HEK293 (cell line): ENCODE data around the gene GPR63.

ENCODE experiments used
- CTCF ChIA-PET: fragments of 350-600 bp; formaldehyde crosslinking; extraction: SDS; loops from one replicate; lab custom pipeline; 2021; ENCODE audit warnings: antibody characterized with exemption; lab: Yijun Ruan, JAX
- POLR2A ChIA-PET: fragments of 300-600 bp; formaldehyde crosslinking; extraction: SDS; loops from one replicate; lab custom pipeline; 2020; ENCODE audit warnings: antibody characterized with exemption, inconsistent platforms; lab: Yijun Ruan, JAX
- H3K27ac ChIP-seq: fragments of 200-500 bp; sonication (Bioruptor generic); 2 replicates; pipeline ENCODE4 v1.5.1; 2014; ENCODE audit warnings: low read depth, low read length, control low read depth, inconsistent platforms; ENCODE audit errors: extremely low read depth
- H3K36me3 ChIP-seq, 2 experiments: fragments of 200-500 bp in 1 of 2; sonication (Bioruptor generic) in 1 of 2; 1 replicate in 1 of 2; 2 replicates in 1 of 2; pipeline ENCODE4 v1.5.1; 2014 to 2017; ENCODE audit warnings: inconsistent platforms in 2 of 2, low read length in 2 of 2; ENCODE audit not compliant: control insufficient read depth in 2 of 2, insufficient read depth in 1 of 2
- H3K4me1 ChIP-seq: fragments of 200-500 bp; sonication (Bioruptor generic); 2 replicates; pipeline ENCODE4 v1.5.1; 2014; ENCODE audit warnings: mild to moderate bottlenecking, low read length, inconsistent platforms; ENCODE audit not compliant: control insufficient read depth, insufficient read depth
- H3K4me3 ChIP-seq: 2 replicates; pipeline ENCODE4 v1.5.1; 2011; ENCODE audit warnings: low read depth, mild to moderate bottlenecking, control low read depth, low read length, moderate library complexity
- H3K9me3 ChIP-seq: fragments of 200-500 bp; sonication (Bioruptor generic); 2 replicates; pipeline ENCODE4 v1.5.1; 2014; ENCODE audit warnings: low read depth, low read length, inconsistent platforms; ENCODE audit not compliant: control insufficient read depth, insufficient read depth
- BCL11A ChIP-seq: fragments of 450-650 bp; formaldehyde crosslinking; IDR thresholded peaks from 2 replicates; pipeline ENCODE4 v1.5.1; 2016; ENCODE audit warnings: low read depth, missing biosample characterization, missing genetic modification characterization
- EGR2 ChIP-seq: fragments of 450-650 bp; formaldehyde crosslinking; IDR thresholded peaks from 2 replicates; pipeline ENCODE4 v1.5.1; 2016; ENCODE audit warnings: low read depth, missing biosample characterization, missing genetic modification characterization
- KLF8 ChIP-seq: fragments of 450-650 bp; formaldehyde crosslinking; IDR thresholded peaks from 2 replicates; pipeline ENCODE4 v1.5.1; 2016; ENCODE audit warnings: missing biosample characterization, missing genetic modification characterization
- MYNN ChIP-seq: fragments of 450-650 bp; formaldehyde crosslinking; IDR thresholded peaks from 2 replicates; pipeline ENCODE4 v1.5.1; 2016; ENCODE audit warnings: missing biosample characterization, missing genetic modification characterization, borderline replicate concordance
- SP3 ChIP-seq: fragments of 450-650 bp; formaldehyde crosslinking; IDR thresholded peaks from 2 replicates; pipeline ENCODE4 v1.5.1; 2016; ENCODE audit warnings: missing biosample characterization, missing genetic modification characterization
- ZBTB17 ChIP-seq: fragments of 450-650 bp; formaldehyde crosslinking; IDR thresholded peaks from 2 replicates; pipeline ENCODE4 v1.5.1; 2016; ENCODE audit warnings: missing biosample characterization, missing genetic modification characterization
- ZFP69B ChIP-seq: fragments of 450-650 bp; formaldehyde crosslinking; IDR thresholded peaks from 2 replicates; pipeline ENCODE4 v1.5.1; 2016; ENCODE audit warnings: missing biosample characterization, missing genetic modification characterization
- ZNF140 ChIP-seq: fragments of 450-650 bp; formaldehyde crosslinking; IDR thresholded peaks from 2 replicates; pipeline ENCODE4 v1.5.1; 2016; ENCODE audit warnings: missing biosample characterization, missing genetic modification characterization
- ZNF202 ChIP-seq: fragments of 450-650 bp; formaldehyde crosslinking; IDR thresholded peaks from 2 replicates; pipeline ENCODE4 v1.5.1; 2016; ENCODE audit warnings: missing biosample characterization, missing genetic modification characterization, borderline replicate concordance
- ZNF221 ChIP-seq: fragments of 450-650 bp; formaldehyde crosslinking; IDR thresholded peaks from 2 replicates; pipeline ENCODE4 v1.5.1; 2017; ENCODE audit warnings: missing biosample characterization, missing genetic modification characterization, borderline replicate concordance
- ZNF223 ChIP-seq: fragments of 450-650 bp; formaldehyde crosslinking; IDR thresholded peaks from 2 replicates; pipeline ENCODE4 v1.5.1; 2016; ENCODE audit warnings: missing biosample characterization, missing genetic modification characterization
- ZNF23 ChIP-seq: fragments of 450-650 bp; formaldehyde crosslinking; IDR thresholded peaks from 2 replicates; pipeline ENCODE4 v1.5.1; 2016; ENCODE audit warnings: missing biosample characterization, missing genetic modification characterization, borderline replicate concordance
- ZNF248 ChIP-seq: fragments of 450-650 bp; formaldehyde crosslinking; IDR thresholded peaks from 2 replicates; pipeline ENCODE4 v1.5.1; 2017; ENCODE audit warnings: missing biosample characterization, missing genetic modification characterization
- ZNF394 ChIP-seq: fragments of 450-650 bp; formaldehyde crosslinking; IDR thresholded peaks from 2 replicates; pipeline ENCODE4 v1.5.1; 2016; ENCODE audit warnings: missing biosample characterization, missing genetic modification characterization, mild to moderate bottlenecking, moderate library complexity, borderline replicate concordance
- ZNF416 ChIP-seq: fragments of 450-650 bp; formaldehyde crosslinking; IDR thresholded peaks from 2 replicates; pipeline ENCODE4 v1.5.1; 2016; ENCODE audit warnings: missing biosample characterization, missing genetic modification characterization
- ZNF48 ChIP-seq: fragments of 450-650 bp; formaldehyde crosslinking; IDR thresholded peaks from 2 replicates; pipeline ENCODE4 v1.5.1; 2016; ENCODE audit warnings: missing biosample characterization, missing genetic modification characterization
- ZNF530 ChIP-seq: fragments of 450-650 bp; formaldehyde crosslinking; IDR thresholded peaks from 2 replicates; pipeline ENCODE4 v1.5.1; 2016; ENCODE audit warnings: low read depth, missing biosample characterization, missing genetic modification characterization
- ZNF548 ChIP-seq: fragments of 450-650 bp; formaldehyde crosslinking; IDR thresholded peaks from 2 replicates; pipeline ENCODE4 v1.5.1; 2016; ENCODE audit warnings: missing biosample characterization, missing genetic modification characterization
- ZNF571 ChIP-seq: fragments of 450-650 bp; formaldehyde crosslinking; IDR thresholded peaks from 2 replicates; pipeline ENCODE4 v1.5.0; 2017; ENCODE audit warnings: missing biosample characterization, missing genetic modification characterization
- ZNF610 ChIP-seq: fragments of 450-650 bp; formaldehyde crosslinking; IDR thresholded peaks from 2 replicates; pipeline ENCODE4 v1.5.1; 2016; ENCODE audit warnings: missing biosample characterization, missing genetic modification characterization, borderline replicate concordance
- ZNF621 ChIP-seq: fragments of 450-650 bp; formaldehyde crosslinking; IDR thresholded peaks from 2 replicates; pipeline ENCODE4 v1.5.1; 2017; ENCODE audit warnings: missing biosample characterization, missing genetic modification characterization
- ZNF623 ChIP-seq: fragments of 450-650 bp; formaldehyde crosslinking; IDR thresholded peaks from 2 replicates; pipeline ENCODE4 v1.5.1; 2016; ENCODE audit warnings: missing biosample characterization, missing genetic modification characterization
- ZNF626 ChIP-seq: fragments of 450-650 bp; sonication (Bioruptor Pico); formaldehyde crosslinking; IDR thresholded peaks from 2 replicates; pipeline ENCODE4 v1.5.1; 2018; ENCODE audit warnings: missing biosample characterization, missing genetic modification characterization, inconsistent platforms
- ZNF785 ChIP-seq: fragments of 450-650 bp; formaldehyde crosslinking; IDR thresholded peaks from 2 replicates; pipeline ENCODE4 v1.5.1; 2016; ENCODE audit warnings: missing biosample characterization, missing genetic modification characterization
- ZNF843 ChIP-seq: fragments of 450-650 bp; formaldehyde crosslinking; IDR thresholded peaks from 2 replicates; pipeline ENCODE4 v1.5.1; 2016; ENCODE audit warnings: missing biosample characterization, missing genetic modification characterization
- TF ChIP-seq, protein P1 (sequence below): fragments of 450-650 bp; formaldehyde crosslinking; IDR thresholded peaks from 2 replicates; pipeline ENCODE4 v1.5.1; 2016; ENCODE audit warnings: missing biosample characterization, missing genetic modification characterization
- TF ChIP-seq, protein P2 (sequence below): fragments of 450-650 bp; formaldehyde crosslinking; IDR thresholded peaks from 2 replicates; pipeline ENCODE4 v1.5.1; 2016; ENCODE audit warnings: missing biosample characterization, missing genetic modification characterization
- TF ChIP-seq, protein P3 (sequence below): fragments of 450-650 bp; formaldehyde crosslinking; IDR thresholded peaks from 2 replicates; pipeline ENCODE4 v1.5.1; 2016; ENCODE audit warnings: missing biosample characterization, missing genetic modification characterization
- TF ChIP-seq, protein P4 (sequence below): fragments of 450-650 bp; formaldehyde crosslinking; IDR thresholded peaks from 2 replicates; pipeline ENCODE4 v1.5.1; 2016; ENCODE audit warnings: missing biosample characterization, missing genetic modification characterization
- TF ChIP-seq, protein P5 (sequence below): fragments of 450-650 bp; formaldehyde crosslinking; IDR thresholded peaks from 2 replicates; pipeline ENCODE4 v1.5.1; 2016; ENCODE audit warnings: missing biosample characterization, missing genetic modification characterization

The GPR63 gene

DNA sequence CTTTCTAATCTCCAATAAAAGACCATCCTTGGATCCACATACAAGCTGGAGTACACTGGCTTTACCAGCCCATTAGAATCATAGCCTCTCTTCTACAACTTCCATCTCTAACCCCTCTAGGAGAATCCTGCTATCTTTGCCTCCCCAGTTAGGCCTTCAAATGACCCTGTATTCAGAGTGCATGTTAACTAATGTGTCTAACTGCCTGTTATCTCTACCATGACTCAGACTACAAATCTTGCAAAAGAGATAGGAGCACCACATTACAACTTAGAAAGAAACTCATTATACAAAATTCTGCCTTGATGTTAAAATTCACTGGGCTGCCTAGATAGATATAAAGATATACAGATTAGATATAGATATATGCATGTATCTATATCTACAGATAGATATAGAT lies 28.2 kb downstream of the GPR63 start:
- POLR2A ChIA-PET: no interaction called here
- Histone ChIP-seq H3K27ac (no peak overlapping the region), H3K4me3 (no peak overlapping the region), H3K9me3 (no peaks in the 10 kb centered on the region), H3K4me1 (no peaks in the 10 kb centered on the region), H3K36me3 (no peaks in the 10 kb centered on the region)
- TF ChIP-seq BCL11A (tag by site-specific recombination): no peak
- no peak for TF ChIP-seq ZNF394 (tag by site-specific recombination)
- no peak for TF ChIP-seq ZNF610 (tag by site-specific recombination)
- no peak for TF ChIP-seq SP3 (tag by site-specific recombination)
- no peak for TF ChIP-seq ZNF140
- no peak for TF ChIP-seq ZNF221
- TF ChIP-seq, protein P1, sequence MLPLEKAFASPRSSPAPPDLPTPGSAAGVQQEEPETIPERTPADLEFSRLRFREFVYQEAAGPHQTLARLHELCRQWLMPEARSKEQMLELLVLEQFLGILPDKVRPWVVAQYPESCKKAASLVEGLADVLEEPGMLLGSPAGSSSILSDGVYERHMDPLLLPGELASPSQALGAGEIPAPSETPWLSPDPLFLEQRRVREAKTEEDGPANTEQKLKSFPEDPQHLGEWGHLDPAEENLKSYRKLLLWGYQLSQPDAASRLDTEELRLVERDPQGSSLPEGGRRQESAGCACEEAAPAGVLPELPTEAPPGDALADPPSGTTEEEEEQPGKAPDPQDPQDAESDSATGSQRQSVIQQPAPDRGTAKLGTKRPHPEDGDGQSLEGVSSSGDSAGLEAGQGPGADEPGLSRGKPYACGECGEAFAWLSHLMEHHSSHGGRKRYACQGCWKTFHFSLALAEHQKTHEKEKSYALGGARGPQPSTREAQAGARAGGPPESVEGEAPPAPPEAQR (tag by site-specific recombination): no peak
- TF ChIP-seq EGR2 (tag by site-specific recombination): no peak
- TF ChIP-seq ZNF248 (tag by site-specific recombination): no peak
- TF ChIP-seq, protein P2, sequence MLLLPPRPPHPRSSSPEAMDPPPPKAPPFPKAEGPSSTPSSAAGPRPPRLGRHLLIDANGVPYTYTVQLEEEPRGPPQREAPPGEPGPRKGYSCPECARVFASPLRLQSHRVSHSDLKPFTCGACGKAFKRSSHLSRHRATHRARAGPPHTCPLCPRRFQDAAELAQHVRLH (tag by site-specific recombination): no peak
- TF ChIP-seq ZNF48 (tag by site-specific recombination): no peak
- no peak for TF ChIP-seq ZNF843 (tag by site-specific recombination)
- no peak for TF ChIP-seq ZNF571 (tag by site-specific recombination)
- TF ChIP-seq ZNF202 (tag by site-specific recombination): no peak
- TF ChIP-seq, protein P3, sequence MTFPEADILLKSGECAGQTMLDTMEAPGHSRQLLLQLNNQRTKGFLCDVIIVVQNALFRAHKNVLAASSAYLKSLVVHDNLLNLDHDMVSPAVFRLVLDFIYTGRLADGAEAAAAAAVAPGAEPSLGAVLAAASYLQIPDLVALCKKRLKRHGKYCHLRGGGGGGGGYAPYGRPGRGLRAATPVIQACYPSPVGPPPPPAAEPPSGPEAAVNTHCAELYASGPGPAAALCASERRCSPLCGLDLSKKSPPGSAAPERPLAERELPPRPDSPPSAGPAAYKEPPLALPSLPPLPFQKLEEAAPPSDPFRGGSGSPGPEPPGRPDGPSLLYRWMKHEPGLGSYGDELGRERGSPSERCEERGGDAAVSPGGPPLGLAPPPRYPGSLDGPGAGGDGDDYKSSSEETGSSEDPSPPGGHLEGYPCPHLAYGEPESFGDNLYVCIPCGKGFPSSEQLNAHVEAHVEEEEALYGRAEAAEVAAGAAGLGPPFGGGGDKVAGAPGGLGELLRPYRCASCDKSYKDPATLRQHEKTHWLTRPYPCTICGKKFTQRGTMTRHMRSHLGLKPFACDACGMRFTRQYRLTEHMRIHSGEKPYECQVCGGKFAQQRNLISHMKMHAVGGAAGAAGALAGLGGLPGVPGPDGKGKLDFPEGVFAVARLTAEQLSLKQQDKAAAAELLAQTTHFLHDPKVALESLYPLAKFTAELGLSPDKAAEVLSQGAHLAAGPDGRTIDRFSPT (tag by site-specific recombination): no peak
- TF ChIP-seq ZNF548: no peak
- TF ChIP-seq KLF8 (tag by site-specific recombination): no peak
- no peak for TF ChIP-seq ZNF785 (tag by site-specific recombination)
- TF ChIP-seq, protein P4, sequence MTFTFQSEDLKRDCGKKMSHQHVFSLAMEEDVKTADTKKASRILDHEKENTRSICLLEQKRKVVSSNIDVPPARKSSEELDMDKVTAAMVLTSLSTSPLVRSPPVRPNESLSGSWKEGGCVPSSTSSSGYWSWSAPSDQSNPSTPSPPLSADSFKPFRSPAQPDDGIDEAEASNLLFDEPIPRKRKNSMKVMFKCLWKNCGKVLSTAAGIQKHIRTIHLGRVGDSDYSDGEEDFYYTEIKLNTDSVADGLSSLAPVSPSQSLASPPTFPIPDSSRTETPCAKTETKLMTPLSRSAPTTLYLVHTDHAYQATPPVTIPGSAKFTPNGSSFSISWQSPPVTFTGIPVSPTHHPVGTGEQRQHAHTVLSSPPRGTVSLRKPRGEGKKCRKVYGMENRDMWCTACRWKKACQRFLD: no peak
- CTCF ChIA-PET: interaction anchor here (0.7 to 2.0 kb wide), 2 partner anchors 13 to 536 kb away, joined by 3 to 7 read pairs; no protein-coding TSS in a partner anchor

DNA sequence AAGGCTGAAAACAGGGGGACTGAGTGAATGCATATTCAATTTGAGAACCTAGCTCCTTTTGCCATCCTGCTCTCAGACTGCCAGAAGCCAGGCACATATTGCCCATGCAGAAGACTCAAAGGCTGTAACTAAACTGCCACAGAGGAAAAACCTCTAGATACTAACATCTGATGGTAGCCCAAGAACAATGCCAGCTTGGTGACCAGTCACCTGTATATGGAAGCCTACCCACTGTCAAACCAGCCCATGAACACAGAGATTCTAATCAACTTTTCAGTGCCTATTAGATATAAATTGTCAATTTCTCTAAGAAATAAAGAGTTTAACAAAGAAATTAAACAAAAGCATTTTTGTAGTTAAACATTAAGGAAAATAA lies 34.2 kb downstream of the GPR63 start:
- H3K27ac ChIP-seq: no peak overlapping the region
- H3K4me3 ChIP-seq: no peak overlapping the region
- no peaks in the 10 kb centered on the region for H3K9me3 ChIP-seq
- POLR2A ChIA-PET: no interaction called here
- H3K36me3 ChIP-seq: peaks cover 0 to 16% of the 10 kb centered on the region in 2 experiments; a peak in 1 of 3 replicates
- H3K4me1 ChIP-seq: no peaks in the 10 kb centered on the region
- CTCF ChIA-PET: no interaction called here
- no peak for TF ChIP-seq ZNF626 (tag by site-specific recombination)
- TF ChIP-seq MYNN (tag by site-specific recombination): no peak
- no peak for TF ChIP-seq ZNF223 (tag by site-specific recombination)
- TF ChIP-seq ZNF621: no peak
- TF ChIP-seq ZNF623 (tag by site-specific recombination): no peak
- no peak for TF ChIP-seq ZNF530 (tag by site-specific recombination)
- TF ChIP-seq, protein P5, sequence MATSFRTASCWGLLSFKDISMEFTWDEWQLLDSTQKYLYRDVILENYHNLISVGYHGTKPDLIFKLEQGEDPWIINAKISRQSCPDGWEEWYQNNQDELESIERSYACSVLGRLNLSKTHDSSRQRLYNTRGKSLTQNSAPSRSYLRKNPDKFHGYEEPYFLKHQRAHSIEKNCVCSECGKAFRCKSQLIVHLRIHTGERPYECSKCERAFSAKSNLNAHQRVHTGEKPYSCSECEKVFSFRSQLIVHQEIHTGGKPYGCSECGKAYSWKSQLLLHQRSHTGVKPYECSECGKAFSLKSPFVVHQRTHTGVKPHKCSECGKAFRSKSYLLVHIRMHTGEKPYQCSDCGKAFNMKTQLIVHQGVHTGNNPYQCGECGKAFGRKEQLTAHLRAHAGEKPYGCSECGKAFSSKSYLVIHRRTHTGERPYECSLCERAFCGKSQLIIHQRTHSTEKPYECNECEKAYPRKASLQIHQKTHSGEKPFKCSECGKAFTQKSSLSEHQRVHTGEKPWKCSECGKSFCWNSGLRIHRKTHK: no peak
- TF ChIP-seq ZNF23 (tag by site-specific recombination): no peak
- no peak for TF ChIP-seq BCL11A (tag by site-specific recombination)
- no peak for TF ChIP-seq ZNF416 (tag by site-specific recombination)
- TF ChIP-seq ZFP69B: no peak
- TF ChIP-seq ZBTB17 (tag by site-specific recombination): no peak
